Gastrocnemius medialis (tissue), 4 donors: ENCODE measurements around the gene WAPL.

Source experiments
- CTCF ChIP-seq, 5 experiments: fragments of 450-650 bp in 3 of 5; fragments of 200-600 bp in 2 of 5; sonication (generic) in 2 of 5; IDR thresholded peaks in 4 of 5; conservative IDR thresholded peaks in 1 of 5; 1 replicate in 4 of 5; 2 replicates in 1 of 5; pipeline ENCODE4 v1.5.1; 2016 to 2019; ENCODE audit warnings: antibody characterized with exemption in 5 of 5, mild to moderate bottlenecking in 3 of 5, moderate library complexity in 3 of 5
- POLR2A ChIP-seq, 2 donors: fragments of 450-650 bp; IDR thresholded peaks; one replicate each; pipeline ENCODE4 v1.6.1; 2017; ENCODE audit warnings: antibody characterized with exemption in 2 of 2, mild to moderate bottlenecking in 2 of 2, moderate library complexity in 2 of 2

GRCh38 chr10:86536294-86536861 lies 14.8 kb upstream of the WAPL start:
- TF ChIP-seq CTCF (IDR thresholded peaks at IDR 0.05 in 4 of 5, conservative IDR thresholded peaks at IDR 0.05 in 1 of 5): no peak
- no peak for TF ChIP-seq POLR2A (IDR thresholded peaks at IDR 0.05)
